ENCODE results near the gene HSPA1A.

The HSPA1A gene

GRCh38 chr6:31864818-31865204, 49.5 kb downstream of the HSPA1A start:
- no peak for DNase-seq (ENCODE audit: low read depth)
- no peak for TF ChIP-seq CTCF (IDR thresholded peaks at IDR 0.05; ENCODE audit: control insufficient read depth, extremely low read depth, insufficient read depth)
- no peak overlapping the region for H3K4me3 ChIP-seq (ENCODE audit: low read depth, low read length)

GRCh38 chr6:31865205-31866118, 50.1 kb downstream of the HSPA1A start:
- TF ChIP-seq CTCF (IDR thresholded peaks at IDR 0.05; ENCODE audit: control insufficient read depth, extremely low read depth, insufficient read depth), result no peak
- no peak for DNase-seq (ENCODE audit: low read depth)
- H3K4me3 ChIP-seq (ENCODE audit: low read depth, low read length), result no peak overlapping the region
